PC-3 (cell line): ENCODE results near the gene SPINK13. TPM values are rescaled to one million over a fixed set of nuclear protein-coding genes. Genes with fewer than 3 reads are reported as not detected.

ENCODE experiments used
- ATAC-seq: fragments of 200-7000 bp; cut with Tn5 transposase; 2 replicates; pipeline ENCODE4 v1.9.1; 2020; ENCODE audit warnings: mild to moderate bottlenecking, moderate library complexity
- BruUV-seq: library from RNA; stranded (reverse); fragments of 400-500 nt; replicated peaks from 2 replicates; lab custom pipeline; 2021; lab: Mats Ljungman, UMichigan
- CTCF ChIA-PET: fragments of 300-600 bp; sonication (Branson Sonifier 250); formaldehyde crosslinking; loops from one replicate; lab custom pipeline; 2022; ENCODE audit warnings: antibody characterized with exemption; lab: Charles Lee
- POLR2A ChIA-PET: fragments of 300-600 bp; sonication (Branson Sonifier 250); formaldehyde crosslinking; loops from one replicate; lab custom pipeline; 2022; ENCODE audit warnings: antibody characterized with exemption; ENCODE audit not compliant: unreplicated experiment; lab: Charles Lee
- DNase-seq: peaks from one replicate; pipeline ENCODE4 v3.0.0-alpha.2; 2015
- H2AFZ ChIP-seq: fragments of 300-600 bp; sonication (generic); 2 replicates; pipeline ENCODE4 v1.6.0; 2016; ENCODE audit warnings: antibody characterized with exemption, low read length
- H3F3A ChIP-seq: fragments of 300-600 bp; sonication (generic); one replicate; pipeline ENCODE4 v1.6.0; 2017; ENCODE audit warnings: antibody characterized with exemption, low read length, control low read depth, mild to moderate bottlenecking; ENCODE audit not compliant: unreplicated experiment
- H3K27ac ChIP-seq: fragments of 300-600 bp; sonication (generic); 2 replicates; pipeline ENCODE4 v1.5.1; 2016; ENCODE audit warnings: mild to moderate bottlenecking, low read length
- H3K27me3 ChIP-seq: fragments of 300-600 bp; sonication (generic); 2 replicates; pipeline ENCODE4 v1.6.1; 2016; ENCODE audit warnings: low read length, mixed read lengths
- H3K36me3 ChIP-seq: fragments of 300-600 bp; sonication (generic); 2 replicates; pipeline ENCODE4 v1.6.1; 2016; ENCODE audit warnings: low read depth, mixed run types, low read length, mixed read lengths
- H3K4me1 ChIP-seq: fragments of 300-600 bp; sonication (generic); 2 replicates; pipeline ENCODE4 v1.5.1; 2016; ENCODE audit warnings: low read length; ENCODE audit not compliant: insufficient read depth
- H3K4me2 ChIP-seq: fragments of 300-600 bp; sonication (generic); 2 replicates; pipeline ENCODE4 v1.6.0; 2016; ENCODE audit warnings: low read length
- H3K4me3 ChIP-seq: fragments of 300-600 bp; sonication (generic); 2 replicates; pipeline ENCODE4 v1.5.1; 2016; ENCODE audit warnings: mild to moderate bottlenecking, low read length, mixed read lengths
- H3K79me2 ChIP-seq: fragments of 300-600 bp; sonication (generic); 2 replicates; pipeline ENCODE4 v1.6.1; 2017; ENCODE audit warnings: low read length, mixed read lengths
- H3K9ac ChIP-seq: fragments of 300-600 bp; sonication (generic); 2 replicates; pipeline ENCODE4 v1.6.0; 2016; ENCODE audit warnings: mild to moderate bottlenecking, low read length
- H3K9me2 ChIP-seq: fragments of 300-600 bp; sonication (generic); replicated peaks from 2 replicates; pipeline ENCODE4 v1.6.1; 2016; ENCODE audit warnings: mixed run types, low read length, mixed read lengths
- H3K9me3 ChIP-seq: fragments of 300-600 bp; sonication (generic); 2 replicates; pipeline ENCODE4 v1.6.1; 2016; ENCODE audit warnings: low read length, mixed read lengths
- H4K20me1 ChIP-seq: fragments of 300-600 bp; sonication (generic); 2 replicates; pipeline ENCODE4 v1.6.1; 2016; ENCODE audit warnings: low read length, mixed read lengths
- CTCF ChIP-seq: fragments of 300-600 bp; sonication (generic); conservative IDR thresholded peaks from 2 replicates; pipeline ENCODE4 v1.5.1; 2017; ENCODE audit warnings: antibody characterized with exemption, low read depth, mild to moderate bottlenecking, low read length
- EZH2 ChIP-seq: fragments of 300-600 bp; sonication (generic); IDR thresholded peaks from one replicate; pipeline ENCODE4 v1.6.1; 2017; ENCODE audit warnings: antibody characterized with exemption, mild to moderate bottlenecking, low read length; ENCODE audit not compliant: unreplicated experiment
- EZH2phosphoT487 ChIP-seq: fragments of 300-600 bp; sonication (generic); IDR thresholded peaks from 2 replicates; pipeline ENCODE4 v1.6.1; 2018; ENCODE audit warnings: mild to moderate bottlenecking, antibody characterized with exemption, low read length, borderline replicate concordance
- intact Hi-C: fragments of 100-400 bp; cut with micrococcal nuclease; formaldehyde crosslinking; loops from 2 replicates; pipeline ENCODE4 v1.9.0; 2023
- total RNA-seq: library from RNA; depleted of rRNA; stranded (reverse); fragments of >200 nt; gene quantifications from 2 replicates; pipeline ENCODE4 v1.2.3, GENCODE V29; 2014

SPINK13 gene
- total RNA-seq, 1 experiment from 2014 or later = not detected

- H3K4me2 ChIP-seq = no peak overlapping the region
- intact Hi-C loops = loop anchor here (5.0 kb wide), 1 partner anchor 62 kb away; no protein-coding TSS in a partner anchor
Measured at GRCh38 chr5:148229840-148230239, 38.8 kb upstream of the SPINK13 start.

DNA sequence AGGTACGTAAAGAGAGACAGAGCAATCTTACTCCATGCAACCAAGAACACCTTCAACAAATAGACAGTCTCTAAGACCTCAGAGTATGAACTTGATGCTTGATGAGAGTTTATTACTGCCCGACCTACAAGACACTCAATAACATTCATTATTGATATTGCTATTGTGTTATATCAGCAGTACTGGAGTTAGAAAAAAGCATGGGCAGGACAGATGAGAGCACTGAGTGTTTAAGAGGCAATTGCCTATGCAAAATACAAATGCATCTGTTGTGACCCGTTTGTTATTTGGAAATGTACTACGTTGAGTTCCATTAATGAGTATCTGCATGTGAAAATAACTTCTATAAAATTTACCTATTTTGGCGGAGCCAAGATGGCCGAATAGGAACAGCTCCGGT, 38.4 kb upstream of the SPINK13 start:
- POLR2A ChIA-PET = no interaction called here
- Histone ChIP-seq H3K9ac (no peak overlapping the region), H3F3A (no peaks in the 10 kb centered on the region), H3K4me1 (no peaks in the 10 kb centered on the region), H3K36me3 (no peaks in the 10 kb centered on the region), H3K79me2 (no peaks in the 10 kb centered on the region), H2AFZ (no peak overlapping the region), H4K20me1 (no peaks in the 10 kb centered on the region), H3K27me3 (no peaks in the 10 kb centered on the region), H3K9me3 (no peaks in the 10 kb centered on the region), H3K9me2 (no peaks in the 10 kb centered on the region), H3K4me3 (no peak overlapping the region), H3K4me2 (no peak overlapping the region), H3K27ac (no peak overlapping the region)
- TF ChIP-seq EZH2 (no peak), EZH2phosphoT487 (no peak), CTCF (no peak)
- BruUV-seq = no TSS peak
- CTCF ChIA-PET = no interaction called here
- DNase-seq (no peak), ATAC-seq (no peak)
- intact Hi-C loops = no loop called here

More at GRCh38 chr5:148229840-148230239, 38.8 kb upstream of the SPINK13 start:
- DNase-seq = no peak
- no peaks in the 10 kb centered on the region for H3F3A ChIP-seq
- H2AFZ ChIP-seq = no peak overlapping the region
- no peaks in the 10 kb centered on the region for H3K9me2 ChIP-seq
- no peak overlapping the region for H3K9ac ChIP-seq
- H3K27me3 ChIP-seq = no peaks in the 10 kb centered on the region
- H3K27ac ChIP-seq = no peak overlapping the region
- ATAC-seq = no peak
- TF ChIP-seq EZH2 = no peak
- TF ChIP-seq CTCF = no peak
- no peak for TF ChIP-seq EZH2phosphoT487
- no peaks in the 10 kb centered on the region for H3K36me3 ChIP-seq
- no peaks in the 10 kb centered on the region for H3K79me2 ChIP-seq
- no peaks in the 10 kb centered on the region for H3K9me3 ChIP-seq
- H4K20me1 ChIP-seq = no peaks in the 10 kb centered on the region
- POLR2A ChIA-PET = no interaction called here
- CTCF ChIA-PET = no interaction called here
- no peak overlapping the region for H3K4me3 ChIP-seq
- BruUV-seq = no TSS peak
- peaks cover 2% of the 10 kb centered on the region for H3K4me1 ChIP-seq

GRCh38 chr5:148237785-148238417, 30.7 kb upstream of the SPINK13 start:
- ATAC-seq = no peak
- no peak overlapping the region for H3K9ac ChIP-seq
- no peak overlapping the region for H3K27ac ChIP-seq
- H2AFZ ChIP-seq = no peak overlapping the region
- no peaks in the 10 kb centered on the region for H4K20me1 ChIP-seq
- intact Hi-C loops = no loop called here
- H3K36me3 ChIP-seq = no peaks in the 10 kb centered on the region
- no peaks in the 10 kb centered on the region for H3K9me2 ChIP-seq
- no peaks in the 10 kb centered on the region for H3F3A ChIP-seq
- ChIA-PET CTCF (no interaction called here), POLR2A (no interaction called here)
- no peaks in the 10 kb centered on the region for H3K27me3 ChIP-seq
- TF ChIP-seq CTCF = no peak
- TF ChIP-seq EZH2 = no peak
- no peak for TF ChIP-seq EZH2phosphoT487
- H3K4me3 ChIP-seq = no peak overlapping the region
- no TSS peak for BruUV-seq
- no peak overlapping the region for H3K4me2 ChIP-seq
- no peaks in the 10 kb centered on the region for H3K9me3 ChIP-seq
- peak; percentile 7 for DNase-seq
- no peaks in the 10 kb centered on the region for H3K4me1 ChIP-seq
- H3K79me2 ChIP-seq = no peaks in the 10 kb centered on the region
